OCI-LY3 (cell line): ENCODE measurements around the gene FYN.

Experiments
- H2AFZ ChIP-seq: fragments of 200-600, 300-600 bp; shearing (Covaris generic); 2 replicates; pipeline ENCODE4 v1.6.0; 2014; ENCODE audit warnings: antibody characterized with exemption, low read depth, low read length
- H3K27ac ChIP-seq: fragments of 200-600, 300-600 bp; sonication (generic); 2 replicates; pipeline ENCODE4 v1.5.1; 2014; ENCODE audit warnings: mild to moderate bottlenecking, low read length, moderate library complexity, mixed read lengths
- H3K27me3 ChIP-seq: fragments of 200-600, 300-600 bp; sonication (generic); 2 replicates; pipeline ENCODE4 v1.6.1; 2014; ENCODE audit warnings: low read depth, low read length, mixed read lengths
- H3K36me3 ChIP-seq: fragments of 200-600, 300-600 bp; sonication (generic); replicated peaks from 2 replicates; pipeline ENCODE3; 2014; ENCODE audit warnings: low read depth, low read length, mixed read lengths
- H3K4me1 ChIP-seq: fragments of 300-600, 200-600 bp; sonication (generic); 2 replicates; pipeline ENCODE4 v1.6.1; 2014; ENCODE audit warnings: low read length, mixed read lengths
- H3K4me2 ChIP-seq: fragments of 200-600, 300-600 bp; sonication (generic); 2 replicates; pipeline ENCODE4 v1.6.1; 2014; ENCODE audit warnings: low read length, mixed read lengths
- H3K4me3 ChIP-seq: fragments of 300-600, 200-600 bp; sonication (generic); 2 replicates; pipeline ENCODE4 v1.5.1; 2014; ENCODE audit warnings: antibody characterized with exemption, mild to moderate bottlenecking, low read length, moderate library complexity
- H3K79me2 ChIP-seq: fragments of 300-600, 200-600 bp; shearing (Covaris generic); 2 replicates; pipeline ENCODE4 v1.6.1; 2014; ENCODE audit warnings: mild to moderate bottlenecking, low read length, mixed read lengths
- H3K9ac ChIP-seq: fragments of 300-600, 200-600 bp; shearing (Covaris generic); 2 replicates; pipeline ENCODE4 v1.6.0; 2014; ENCODE audit warnings: mild to moderate bottlenecking, low read length, moderate library complexity
- H3K9me3 ChIP-seq: fragments of 200-600, 300-600 bp; shearing (Covaris generic); 2 replicates; pipeline ENCODE4 v1.6.1; 2014; ENCODE audit warnings: low read length, mixed read lengths; ENCODE audit not compliant: insufficient read depth
- H4K20me1 ChIP-seq: fragments of 200-600, 300-600 bp; sonication (generic); 2 replicates; pipeline ENCODE4 v1.6.1; 2016; ENCODE audit warnings: low read length, mixed read lengths; ENCODE audit not compliant: insufficient read depth
- EZH2phosphoT487 ChIP-seq: fragments of 200-600 bp; shearing (Covaris generic); IDR thresholded peaks from 2 replicates; pipeline ENCODE4 v1.6.1; 2018; ENCODE audit warnings: antibody characterized with exemption, mixed run types, low read depth
- TF ChIP-seq, protein P1 (sequence below): fragments of 200-600, 300-600 bp; sonication (generic); IDR thresholded peaks from 2 replicates; pipeline ENCODE4 v1.5.1; 2014; ENCODE audit warnings: antibody characterized with exemption, low read length, low read depth

FYN gene

DNA sequence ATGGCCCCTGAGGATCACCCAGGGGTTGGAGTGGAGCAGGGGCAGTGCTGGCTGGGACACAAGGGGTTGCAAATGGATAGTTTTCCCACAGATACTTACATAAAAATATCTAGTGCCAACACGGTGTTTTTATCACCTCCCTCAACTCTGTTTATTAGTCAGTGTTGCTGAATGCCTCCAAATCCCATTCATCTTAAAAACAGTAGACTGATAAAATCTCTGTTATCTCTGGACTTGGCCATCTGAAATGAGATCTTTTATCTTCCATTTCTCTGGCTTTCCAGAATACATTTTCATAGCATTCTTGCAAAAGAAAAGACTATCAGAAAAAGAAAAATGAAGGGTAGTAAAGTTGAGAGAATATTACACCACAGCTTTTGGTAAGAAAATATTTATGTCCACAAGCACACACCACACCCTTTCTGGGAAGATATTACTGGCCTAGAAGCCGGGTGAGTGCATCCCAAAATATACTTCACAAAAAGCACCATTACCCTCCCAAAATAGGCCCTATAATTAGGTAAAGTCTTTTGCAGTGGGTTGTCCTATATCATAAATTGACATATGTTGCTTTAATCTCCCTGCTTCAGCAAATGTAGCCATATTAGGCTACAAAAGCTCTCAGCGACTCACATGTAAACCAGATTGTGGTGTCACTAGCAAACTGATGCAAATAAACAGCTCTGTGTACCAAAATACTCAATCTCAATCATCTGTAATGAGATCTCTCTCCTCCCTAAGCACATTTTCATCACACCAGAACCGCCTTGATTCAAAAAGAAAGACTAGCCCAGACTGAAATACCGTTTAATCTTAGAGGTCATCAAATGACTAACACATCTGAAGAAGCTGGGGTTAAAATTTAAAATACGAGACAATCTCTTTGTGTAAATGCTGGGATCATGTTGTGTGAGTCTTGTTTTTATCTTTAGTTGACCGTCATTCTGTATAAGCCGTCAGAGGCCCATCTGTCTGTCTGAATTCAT lies 96.7 kb downstream of the FYN start:
- H3K36me3 ChIP-seq = no peaks in the 10 kb centered on the region

DNA sequence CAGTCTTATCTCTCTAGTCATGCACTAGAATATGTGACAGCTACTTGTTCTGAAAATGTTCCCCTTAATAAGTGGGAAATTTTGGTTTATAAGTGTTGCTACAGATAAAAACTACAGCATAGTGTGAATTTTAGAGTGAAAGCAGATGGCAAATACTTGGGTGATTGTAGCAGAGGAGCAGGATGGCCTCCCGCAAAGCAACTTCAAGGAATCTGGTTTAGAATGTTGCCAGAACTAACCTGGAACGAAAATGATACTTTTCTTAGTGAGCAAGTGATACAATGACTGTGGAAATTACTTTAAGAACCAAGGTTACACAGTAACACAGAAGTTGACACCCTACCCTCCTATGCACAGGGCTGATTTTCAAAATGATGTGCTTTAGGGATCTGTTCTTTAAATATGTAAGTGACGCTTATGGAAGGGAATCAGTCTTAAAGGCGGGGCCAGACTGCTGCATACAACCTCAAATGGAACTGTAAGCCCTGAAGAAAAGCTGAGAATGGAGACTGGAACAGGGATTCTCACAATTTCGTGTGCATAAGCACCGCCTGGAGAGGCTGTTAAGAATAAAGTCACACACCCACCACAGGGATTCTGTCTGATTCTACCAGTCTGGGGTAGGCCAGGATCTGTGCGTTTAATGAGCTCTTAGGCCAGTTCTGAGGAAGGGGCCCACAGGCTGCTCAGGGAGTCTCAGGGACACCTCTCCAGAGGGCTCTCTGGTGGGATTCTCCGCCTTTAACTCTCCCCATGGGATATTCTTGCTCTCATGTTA lies 97.9 kb downstream of the FYN start:
- no peaks in the 10 kb centered on the region for H3K36me3 ChIP-seq
- no peaks in the 10 kb centered on the region for H3K27me3 ChIP-seq
- H3K4me1 ChIP-seq = no peaks in the 10 kb centered on the region
- no peaks in the 10 kb centered on the region for H3K9me3 ChIP-seq
- H3K27ac ChIP-seq = no peak overlapping the region
- no peak for TF ChIP-seq EZH2phosphoT487
- TF ChIP-seq, protein P1, sequence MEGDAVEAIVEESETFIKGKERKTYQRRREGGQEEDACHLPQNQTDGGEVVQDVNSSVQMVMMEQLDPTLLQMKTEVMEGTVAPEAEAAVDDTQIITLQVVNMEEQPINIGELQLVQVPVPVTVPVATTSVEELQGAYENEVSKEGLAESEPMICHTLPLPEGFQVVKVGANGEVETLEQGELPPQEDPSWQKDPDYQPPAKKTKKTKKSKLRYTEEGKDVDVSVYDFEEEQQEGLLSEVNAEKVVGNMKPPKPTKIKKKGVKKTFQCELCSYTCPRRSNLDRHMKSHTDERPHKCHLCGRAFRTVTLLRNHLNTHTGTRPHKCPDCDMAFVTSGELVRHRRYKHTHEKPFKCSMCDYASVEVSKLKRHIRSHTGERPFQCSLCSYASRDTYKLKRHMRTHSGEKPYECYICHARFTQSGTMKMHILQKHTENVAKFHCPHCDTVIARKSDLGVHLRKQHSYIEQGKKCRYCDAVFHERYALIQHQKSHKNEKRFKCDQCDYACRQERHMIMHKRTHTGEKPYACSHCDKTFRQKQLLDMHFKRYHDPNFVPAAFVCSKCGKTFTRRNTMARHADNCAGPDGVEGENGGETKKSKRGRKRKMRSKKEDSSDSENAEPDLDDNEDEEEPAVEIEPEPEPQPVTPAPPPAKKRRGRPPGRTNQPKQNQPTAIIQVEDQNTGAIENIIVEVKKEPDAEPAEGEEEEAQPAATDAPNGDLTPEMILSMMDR = no peak
- no peak overlapping the region for H3K9ac ChIP-seq
- no peaks in the 10 kb centered on the region for H4K20me1 ChIP-seq
- H3K4me3 ChIP-seq = no peak overlapping the region
- H3K4me2 ChIP-seq = no peak overlapping the region
- no peak overlapping the region for H2AFZ ChIP-seq
- no peaks in the 10 kb centered on the region for H3K79me2 ChIP-seq

More for the DNA sequence above, 96.7 kb downstream of the FYN start:
- Histone ChIP-seq H3K9ac (no peak overlapping the region), H4K20me1 (no peaks in the 10 kb centered on the region), H3K9me3 (no peaks in the 10 kb centered on the region), H3K4me1 (no peaks in the 10 kb centered on the region), H2AFZ (no peak overlapping the region), H3K27ac (no peak overlapping the region), H3K4me2 (no peak overlapping the region), H3K79me2 (no peaks in the 10 kb centered on the region), H3K27me3 (no peaks in the 10 kb centered on the region), H3K4me3 (no peak overlapping the region)
- TF ChIP-seq, protein P1 = no peak
- TF ChIP-seq EZH2phosphoT487 = no peak

DNA sequence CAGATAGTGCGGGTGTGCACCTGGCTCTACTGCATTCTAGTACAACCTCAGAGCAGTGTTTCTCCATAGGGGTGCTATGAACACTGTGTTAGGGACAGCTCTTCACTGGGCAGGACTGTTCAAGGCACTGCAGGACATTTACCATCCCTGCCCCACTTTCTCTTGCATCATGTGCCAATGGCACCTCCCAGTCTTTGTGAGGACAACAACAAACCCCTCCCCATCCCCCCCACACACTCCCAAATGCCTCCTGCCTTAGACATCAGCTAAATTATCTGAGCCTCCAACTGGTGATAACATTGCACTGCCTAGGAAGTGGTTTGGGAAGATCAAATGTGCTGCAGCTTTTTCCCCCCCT lies 98.9 kb downstream of the FYN start:
- Histone ChIP-seq H3K27ac (no peak overlapping the region), H3K4me3 (no peak overlapping the region), H3K9ac (no peak overlapping the region), H3K4me2 (no peak overlapping the region), H3K36me3 (no peaks in the 10 kb centered on the region), H3K4me1 (no peaks in the 10 kb centered on the region), H3K9me3 (no peaks in the 10 kb centered on the region), H3K27me3 (no peaks in the 10 kb centered on the region), H3K79me2 (no peaks in the 10 kb centered on the region), H2AFZ (no peak overlapping the region), H4K20me1 (no peaks in the 10 kb centered on the region)
- TF ChIP-seq EZH2phosphoT487 = no peak
- TF ChIP-seq, protein P1 = no peak
